Cardiac septum (tissue), 1 donor: Measurements from ENCODE around the gene OLA1. TPM values are rescaled to one million over a fixed set of nuclear protein-coding genes. Genes with fewer than 3 reads are reported as not detected.

Experiments used
- DNase-seq: peaks from one replicate; pipeline ENCODE4 v3.0.0-alpha.2; 2020; ENCODE audit warnings: low spot score
- intact Hi-C: fragments of 100-400 bp; cut with DNase I; formaldehyde crosslinking; loops from one replicate; pipeline ENCODE4 v1.14.0; 2022
- total RNA-seq: library from RNA; stranded (reverse); fragmentation: NEBNext Ultra II Directional; extraction: Animal tissue kit (Norgen Biotek cat#: 25700); gene quantifications from one replicate; pipeline ENCODE4 v1.2.1, GENCODE V29; 2021
- donor health status: DM: no; HTN: no; CAD: no.

The OLA1 gene
- total RNA-seq, 1 donor from 2014 or later = 51.2 TPM

- intact Hi-C loops = no loop called here
- DNase-seq = no peak
Observed at GRCh38 chr2:174184504-174184903, 63.8 kb downstream of the OLA1 start.

DNA sequence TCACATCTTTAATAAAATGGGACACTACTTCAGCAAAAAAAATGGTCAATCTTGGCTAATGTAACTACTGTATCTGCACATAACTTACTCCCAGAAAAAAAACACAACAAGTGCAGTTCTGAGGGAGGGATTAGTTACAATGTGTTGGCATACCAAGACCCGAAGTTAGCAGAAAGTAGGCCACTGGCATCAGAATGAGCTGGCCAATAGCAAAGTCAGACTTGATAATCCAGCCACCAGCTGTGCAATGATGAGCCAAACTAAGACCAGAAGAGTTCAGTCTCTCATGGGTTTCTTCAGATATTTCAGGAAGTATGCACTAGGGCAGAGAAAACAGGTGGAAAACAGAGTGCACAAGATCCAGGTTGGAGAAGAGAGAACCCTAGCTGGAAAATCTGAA lies 65.3 kb downstream of the OLA1 start:
- DNase-seq = no peak
- intact Hi-C loops = no loop called here

DNA sequence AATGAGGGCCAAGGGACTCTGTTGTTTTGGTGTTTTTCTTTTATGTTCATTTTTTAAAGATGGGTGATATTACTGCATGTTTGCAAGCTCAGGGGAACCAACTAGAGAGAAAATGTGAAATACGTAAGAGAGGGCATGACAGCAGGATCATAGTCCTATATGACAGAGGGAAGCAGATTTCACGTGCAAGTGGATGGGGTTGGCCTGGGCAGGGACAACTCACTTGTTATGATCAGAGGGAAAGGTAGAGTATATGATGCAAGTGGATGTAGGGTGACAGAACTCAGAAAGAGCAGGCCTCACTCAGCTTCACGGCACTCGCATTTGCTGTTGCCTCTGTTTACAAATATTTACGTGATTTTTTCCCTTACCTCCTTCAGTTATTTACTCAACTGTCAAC lies 67.0 kb downstream of the OLA1 start:
- no peak for DNase-seq
- intact Hi-C loops = no loop called here

- DNase-seq = no peak
- intact Hi-C loops = no loop called here
Observed at GRCh38 chr2:174180726-174181236, 67.6 kb downstream of the OLA1 start.

DNA sequence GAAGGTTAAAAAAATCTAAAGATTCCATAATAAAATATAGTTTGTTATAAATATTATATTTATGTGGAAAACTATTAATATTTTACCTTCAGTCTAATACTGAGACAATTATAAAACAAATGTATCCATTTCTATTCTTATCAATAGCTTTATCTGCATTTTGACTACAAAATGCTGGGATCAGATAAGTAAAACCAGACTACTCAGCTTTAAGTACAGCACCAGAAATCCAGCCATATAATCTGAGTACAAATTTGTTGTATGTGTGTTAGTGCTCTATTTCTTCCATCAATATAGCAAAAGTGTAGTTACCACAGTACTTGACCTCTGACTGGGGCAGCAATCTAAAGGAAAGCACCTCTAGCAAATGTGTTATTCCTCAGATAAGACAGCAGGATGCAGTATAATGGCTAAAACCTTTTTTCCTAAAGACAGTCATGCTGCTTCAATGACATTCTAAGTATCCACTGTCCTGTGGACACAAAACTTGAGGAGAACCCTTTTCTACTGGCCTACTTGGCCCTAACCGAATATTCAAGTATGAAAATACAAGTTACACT lies 68.1 kb downstream of the OLA1 start:
- DNase-seq = no peak
- intact Hi-C loops = no loop called here

DNA sequence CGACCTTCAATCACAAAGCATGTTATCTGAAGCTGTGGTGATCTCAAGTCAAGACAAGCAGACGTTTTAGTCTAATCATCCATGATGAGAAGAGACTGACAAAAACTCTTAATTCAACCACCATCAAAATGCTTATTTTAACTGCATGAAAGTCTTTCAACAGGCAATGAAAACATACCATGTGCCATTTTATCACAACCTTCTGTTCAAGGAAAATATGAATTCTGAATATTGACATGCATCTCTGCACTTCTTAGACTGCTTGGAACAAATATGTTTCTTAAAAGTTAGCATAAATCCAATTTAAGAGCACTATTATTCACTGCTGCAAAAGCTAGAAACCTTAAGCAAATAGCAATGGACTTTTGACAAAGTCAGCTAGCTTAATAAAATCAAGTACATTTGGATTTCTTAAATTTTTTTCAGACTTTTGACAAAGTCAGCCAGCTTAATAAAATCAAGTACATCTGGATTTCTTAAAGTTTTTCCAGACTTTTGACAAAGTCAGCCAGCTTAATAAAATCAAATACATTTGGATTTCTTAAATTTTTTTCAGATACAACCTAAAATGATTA lies 70.9 kb downstream of the OLA1 start:
- intact Hi-C loops = no loop called here
- no peak for DNase-seq

DNA sequence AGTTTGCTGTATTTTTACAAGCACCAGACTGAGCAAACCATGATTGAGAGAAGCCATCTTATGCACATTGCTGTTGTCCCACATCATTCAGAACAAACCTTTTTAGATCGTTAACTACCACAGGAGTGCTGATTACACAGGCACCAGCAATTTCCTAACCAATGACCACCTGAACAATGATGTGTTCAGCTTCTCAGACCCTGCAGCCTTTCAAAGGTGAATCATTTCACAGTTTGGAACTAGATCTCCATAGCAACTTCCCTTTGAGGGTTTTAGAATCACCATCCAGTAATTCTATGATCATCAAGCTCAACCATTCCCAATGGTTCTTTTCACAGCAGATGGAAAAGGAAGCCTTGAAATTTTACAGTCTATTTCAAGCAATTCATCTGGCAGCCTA lies 71.4 kb downstream of the OLA1 start:
- DNase-seq = no peak
- intact Hi-C loops = no loop called here

GRCh38 chr2:174174741-174175140 lies 73.6 kb downstream of the OLA1 start:
- intact Hi-C loops = no loop called here
- no peak for DNase-seq

DNA sequence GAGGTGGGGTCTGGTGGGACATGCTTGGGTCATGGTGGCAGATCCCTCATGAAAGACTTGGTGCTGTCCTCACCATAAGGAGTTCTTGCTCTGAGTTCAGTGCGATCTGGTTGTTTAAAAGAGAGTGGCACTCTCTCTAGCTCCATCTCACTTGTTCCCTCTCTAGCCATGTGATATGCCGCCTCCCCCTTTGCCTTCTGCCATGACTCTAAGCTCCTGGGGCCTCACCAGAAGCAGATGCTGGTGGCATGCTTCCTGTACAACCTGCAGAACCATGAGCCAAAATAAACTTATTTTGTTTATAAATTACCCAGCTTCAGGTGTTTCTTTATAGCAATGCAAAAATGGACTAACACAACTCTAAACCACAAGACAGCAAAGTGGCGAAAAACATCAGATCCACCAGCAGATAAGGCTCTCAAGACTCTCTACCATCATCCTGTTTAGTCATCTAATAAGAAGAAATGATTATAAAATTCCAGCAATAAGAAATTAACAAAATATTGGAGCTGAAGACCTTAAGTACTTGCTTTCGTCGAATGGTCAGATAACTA lies 75.5 kb downstream of the OLA1 start:
- intact Hi-C loops = no loop called here
- no peak for DNase-seq

- intact Hi-C loops = no loop called here
- DNase-seq = no peak
Observed at GRCh38 chr2:174171686-174172445, 76.5 kb downstream of the OLA1 start.

DNA sequence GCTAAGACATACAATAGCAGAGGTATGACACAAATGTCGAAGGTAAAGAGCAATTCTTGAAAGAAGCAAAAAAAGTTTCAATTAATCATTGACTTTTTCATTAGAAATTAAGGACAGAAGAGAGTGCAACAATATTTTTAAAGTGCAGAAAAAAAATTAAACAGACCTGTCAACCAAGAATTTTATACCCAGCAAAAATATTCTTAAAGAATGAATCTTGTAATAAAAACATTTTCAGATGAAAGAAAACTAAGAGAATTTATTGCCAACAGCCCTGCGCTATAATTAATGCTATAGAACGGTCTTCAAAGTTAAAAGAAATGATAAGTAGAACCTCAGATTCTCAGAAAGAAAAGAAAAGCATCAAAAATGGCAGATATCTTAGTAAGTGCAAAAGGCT lies 79.0 kb downstream of the OLA1 start:
- intact Hi-C loops = no loop called here
- no peak for DNase-seq

DNA sequence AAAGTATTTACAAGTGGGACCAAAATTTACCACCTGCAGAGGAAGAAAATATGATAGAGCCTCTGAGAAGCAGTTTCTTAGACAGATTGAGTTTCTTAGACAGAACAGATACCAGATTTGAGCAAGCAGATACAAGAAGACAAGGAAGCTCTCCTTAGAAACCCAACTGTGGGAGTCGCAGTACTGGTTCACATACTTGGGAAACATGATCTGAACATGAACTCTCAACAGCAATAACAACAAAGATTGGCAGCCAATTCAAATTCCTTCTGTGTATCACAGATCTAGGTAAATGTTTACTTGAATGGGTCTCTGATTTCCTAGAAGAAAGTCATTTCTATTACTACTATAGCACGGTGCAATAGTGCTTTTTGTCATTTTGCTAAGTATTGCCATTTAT lies 82.1 kb downstream of the OLA1 start:
- intact Hi-C loops = no loop called here
- no peak for DNase-seq

- intact Hi-C loops = no loop called here
- DNase-seq = no peak
Observed at GRCh38 chr2:174161490-174161889, 86.8 kb downstream of the OLA1 start.

DNA sequence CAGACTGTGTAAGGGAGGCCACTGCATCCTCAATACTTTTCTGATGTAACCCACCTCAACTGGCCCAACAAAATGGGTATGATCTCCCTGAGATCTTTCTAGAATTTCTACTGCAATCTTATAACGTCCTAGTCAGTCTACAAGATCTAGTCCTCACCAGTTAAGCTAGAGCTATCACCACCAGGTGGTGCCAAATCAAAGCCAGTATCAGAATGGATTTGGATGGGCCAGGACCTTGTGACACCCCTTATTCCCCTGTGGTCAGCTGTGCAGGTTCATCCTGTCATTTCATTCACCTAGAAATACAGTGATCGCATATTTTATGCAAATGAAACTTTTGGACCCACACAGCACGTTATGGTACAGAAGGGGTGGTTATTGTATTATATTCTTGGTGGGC lies 90.3 kb downstream of the OLA1 start:
- DNase-seq = no peak
- intact Hi-C loops = loop anchor here (5.0 kb wide), 1 partner anchor 169 kb away; no protein-coding TSS in a partner anchor

- intact Hi-C loops = loop anchor here (5.0 kb wide), 1 partner anchor 170 kb away; no protein-coding TSS in a partner anchor
- DNase-seq = no peak
Observed at GRCh38 chr2:174157053-174157452, 91.3 kb downstream of the OLA1 start.

- DNase-seq = no peak
- intact Hi-C loops = no loop called here
Observed at GRCh38 chr2:174153757-174154680, 94.3 kb downstream of the OLA1 start.

DNA sequence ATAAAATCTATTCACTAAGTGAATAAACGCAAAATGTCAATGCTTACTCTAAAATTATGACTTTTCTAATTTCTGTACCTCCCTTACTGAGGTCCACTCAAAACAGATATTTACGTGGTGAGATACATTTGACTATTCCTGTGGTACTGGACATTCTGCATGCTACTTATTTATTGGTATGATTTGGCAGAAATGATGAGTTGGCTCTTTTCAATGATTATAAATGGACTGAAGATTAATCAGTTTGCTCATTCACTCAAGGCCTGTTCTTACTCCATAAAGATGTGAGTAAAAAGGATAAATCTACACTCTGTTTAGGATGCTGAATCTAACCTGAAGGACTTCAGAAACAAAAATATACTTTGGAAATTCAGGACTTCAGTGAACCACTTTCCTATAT lies 98.8 kb downstream of the OLA1 start:
- DNase-seq = no peak
- intact Hi-C loops = no loop called here

- no peak for DNase-seq
- intact Hi-C loops = no loop called here
Observed at GRCh38 chr2:174148833-174149232, 99.5 kb downstream of the OLA1 start.

GRCh38 chr2:174145827-174146226 lies 102.5 kb downstream of the OLA1 start:
- intact Hi-C loops = no loop called here
- DNase-seq = no peak

DNA sequence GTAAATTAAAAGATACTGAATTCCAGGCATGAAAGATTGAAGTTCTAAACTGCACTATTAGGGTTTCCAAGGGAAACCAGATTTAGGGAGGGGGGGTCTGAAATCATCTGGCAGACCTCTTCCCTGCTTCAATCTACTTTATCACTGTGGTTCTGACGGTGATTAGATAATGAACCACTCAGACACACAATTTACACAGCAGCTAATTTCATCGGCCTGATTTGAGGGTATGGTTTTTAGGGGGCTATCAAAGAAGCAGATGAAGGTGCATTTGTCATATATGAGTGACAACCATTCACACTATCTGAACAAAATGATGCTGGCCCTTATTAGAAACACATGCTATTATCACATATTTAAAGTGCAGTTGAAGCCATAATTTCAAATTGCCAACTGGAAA lies 106.0 kb downstream of the OLA1 start:
- no peak for DNase-seq
- intact Hi-C loops = no loop called here
